Stimulated activated CD8-positive, alpha-beta memory T cell treated with anti-CD3 and anti-CD28 coated beads, Interleukin-7, amount 100 ng/mL, for 24 hours (primary cell): ENCODE results near the gene FBXL17.

Source experiments
- DNase-seq: peaks from one replicate; pipeline ENCODE4 v3.0.0-alpha.2; 2020; ENCODE audit warnings: low read depth

FBXL17 gene

DNA sequence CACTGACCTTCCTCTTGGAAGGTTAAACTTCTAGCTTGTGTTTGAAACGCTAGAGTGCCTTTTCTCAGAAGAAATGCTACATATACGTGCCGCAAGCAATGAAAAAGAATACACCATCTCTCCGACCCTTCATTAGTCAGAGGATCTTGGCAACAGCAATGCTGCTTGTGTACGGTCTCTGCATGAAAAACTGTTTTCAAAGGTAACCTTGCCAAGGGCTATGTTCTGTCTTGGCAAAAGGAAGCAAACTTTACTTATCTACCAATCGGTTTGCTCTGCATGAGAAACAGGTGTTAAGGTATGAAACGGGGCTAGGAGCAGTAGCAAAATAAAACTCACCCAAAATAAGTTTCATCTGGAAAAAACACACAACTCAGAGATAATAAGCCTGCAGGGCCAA is 297.8 kb downstream of the FBXL17 start:
- DNase-seq, result no peak

DNA sequence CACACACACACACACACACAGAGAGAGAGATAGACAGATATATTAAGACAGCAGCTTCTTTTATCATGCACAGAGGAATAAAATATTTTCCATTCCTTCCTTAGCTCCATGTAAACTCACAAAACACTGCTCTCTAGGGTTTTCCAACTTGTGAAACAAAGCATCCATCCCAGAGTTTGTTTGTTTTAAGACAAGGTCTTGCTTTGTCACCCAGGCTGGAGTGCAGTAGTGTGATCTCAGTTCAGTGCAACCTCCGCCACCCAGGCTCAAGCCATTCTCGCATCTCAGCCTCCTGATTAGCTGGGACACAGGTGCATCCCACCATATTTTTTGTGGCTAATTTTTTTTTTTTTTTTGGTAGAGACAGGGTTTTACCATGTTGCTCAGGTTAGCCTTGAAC is 298.7 kb downstream of the FBXL17 start:
- DNase-seq, result no peak

DNA sequence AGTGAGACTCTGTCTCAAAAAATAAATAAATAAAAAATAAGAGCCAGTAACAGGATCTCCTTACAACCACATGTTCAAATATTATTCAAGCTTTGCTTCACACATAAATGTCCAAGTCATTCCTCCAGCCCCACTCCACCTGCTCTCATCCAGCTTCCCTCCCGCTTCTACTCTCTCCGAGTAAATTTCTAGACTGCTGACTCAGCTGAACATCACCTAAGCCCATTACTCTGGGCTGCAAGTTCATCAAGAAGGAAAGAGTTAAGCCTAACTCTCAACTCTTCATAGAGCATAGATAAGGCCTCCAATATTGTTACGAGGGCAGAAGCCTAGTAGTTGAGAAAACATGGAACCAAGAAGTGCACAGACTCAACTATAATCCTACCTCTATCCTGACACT is 300.2 kb downstream of the FBXL17 start:
- DNase-seq, result no peak

DNA sequence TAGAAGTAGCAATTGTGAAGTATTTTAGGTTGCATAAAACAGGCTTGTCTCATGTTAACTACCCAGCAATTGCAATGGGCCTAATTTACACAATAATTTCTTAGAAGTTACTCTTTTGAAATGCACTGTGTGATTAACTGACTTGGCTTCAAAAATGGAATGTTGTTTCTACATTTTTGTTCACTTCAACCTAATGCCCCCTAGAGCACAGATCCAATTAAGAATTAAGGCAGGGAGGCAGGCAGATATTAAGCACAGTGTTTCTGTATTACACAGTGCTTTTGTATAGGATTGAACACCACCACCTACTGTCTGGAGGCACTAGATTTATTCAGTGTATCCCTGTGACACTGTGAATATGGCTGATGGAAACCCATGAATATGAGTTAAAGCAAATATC is 302.1 kb downstream of the FBXL17 start:
- no peak for DNase-seq

DNA sequence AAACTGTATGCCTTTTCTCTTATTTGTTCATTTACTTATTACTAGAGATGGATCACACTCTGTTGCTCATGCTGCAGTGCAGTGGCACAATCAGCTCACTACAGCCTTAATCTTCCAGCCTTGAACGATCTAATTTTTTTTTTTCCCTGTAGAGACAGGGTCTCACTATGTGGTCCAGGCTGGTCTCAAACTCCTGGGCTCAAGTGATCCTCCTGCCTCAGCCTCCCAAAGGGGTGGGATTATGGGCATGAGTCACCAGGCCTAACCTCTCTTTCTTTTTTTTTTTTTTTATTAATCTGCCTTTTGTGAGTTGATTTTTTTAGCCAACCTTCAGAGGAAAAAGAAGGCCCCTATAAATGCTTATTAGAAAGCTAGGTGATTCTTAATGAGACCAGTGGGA is 303.0 kb downstream of the FBXL17 start:
- no peak for DNase-seq

DNA sequence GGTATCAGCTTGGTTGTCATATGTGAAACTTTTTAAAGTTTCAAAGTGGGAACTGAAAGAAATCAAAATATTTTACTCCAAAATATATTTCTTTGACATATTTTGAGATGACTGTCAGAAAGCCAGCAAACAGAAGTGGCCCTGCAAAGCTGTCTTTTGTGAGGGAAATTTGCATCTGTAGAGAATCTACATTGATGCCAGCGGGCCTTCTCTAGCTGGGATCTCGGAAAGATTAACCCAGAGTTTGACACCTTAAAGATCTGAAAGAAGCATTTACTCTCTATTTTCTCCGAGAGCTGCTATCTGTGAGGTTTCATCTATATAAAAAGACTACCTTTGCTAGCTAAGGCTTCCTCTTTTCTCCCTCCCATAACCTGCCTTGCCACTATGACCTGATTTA is 303.6 kb downstream of the FBXL17 start:
- no peak for DNase-seq

DNA sequence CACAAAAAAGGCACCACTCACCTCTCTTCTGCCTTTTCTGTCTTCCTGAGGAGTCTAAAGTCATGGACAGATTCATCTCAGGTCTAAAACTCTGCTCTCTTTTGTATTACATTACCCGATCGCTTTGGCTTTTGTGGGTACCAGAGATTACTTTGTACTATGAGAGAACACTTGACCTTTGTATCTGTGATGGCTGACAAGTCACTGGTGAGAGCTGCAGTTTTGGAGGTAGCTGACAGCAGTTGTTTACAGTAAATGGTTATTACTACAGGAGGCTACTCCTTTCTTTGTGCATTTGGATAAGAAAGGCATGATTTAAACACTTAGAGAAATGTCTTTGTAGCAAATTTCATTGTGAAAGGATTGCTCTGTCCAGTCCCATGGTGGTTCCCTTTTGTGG is 307.3 kb downstream of the FBXL17 start:
- no peak for DNase-seq

DNA sequence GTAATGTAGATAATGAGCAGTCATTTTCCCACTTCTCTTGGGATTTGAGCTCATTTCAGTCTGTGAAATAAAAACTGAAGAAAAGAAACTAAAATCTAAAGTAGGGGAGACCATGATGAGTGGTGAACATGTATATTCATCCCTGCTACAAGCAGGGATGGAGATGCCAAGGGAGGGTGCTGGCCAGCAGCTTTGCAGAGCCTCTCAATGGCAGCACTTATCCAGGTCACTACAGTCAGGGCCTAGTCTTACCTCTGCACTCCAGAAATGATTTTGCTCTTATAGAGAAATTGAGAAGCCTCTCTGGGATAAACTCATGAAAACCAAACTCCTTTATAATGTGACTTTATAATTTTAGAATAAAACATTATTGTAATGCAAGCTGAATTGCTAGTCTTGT is 317.6 kb downstream of the FBXL17 start:
- DNase-seq, result no peak

DNA sequence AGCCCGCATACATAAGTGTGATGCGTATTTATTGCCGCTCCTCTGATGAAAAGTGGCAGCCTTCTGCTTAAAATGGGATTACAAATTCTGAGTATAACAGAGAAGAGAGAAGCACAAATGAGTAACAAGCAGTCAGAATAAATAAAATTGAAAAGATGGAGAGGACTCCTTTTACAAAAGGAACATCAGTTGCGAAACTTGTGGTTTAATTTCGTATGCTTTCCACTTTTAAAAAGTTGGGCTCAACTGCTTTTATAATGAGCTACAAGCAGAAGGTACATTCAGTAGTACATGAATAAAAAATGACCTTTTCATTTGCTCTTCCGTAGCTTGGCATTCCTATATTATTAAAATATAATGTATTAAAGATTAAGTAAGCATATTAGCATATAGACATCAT is 320.0 kb downstream of the FBXL17 start:
- DNase-seq, result no peak

DNA sequence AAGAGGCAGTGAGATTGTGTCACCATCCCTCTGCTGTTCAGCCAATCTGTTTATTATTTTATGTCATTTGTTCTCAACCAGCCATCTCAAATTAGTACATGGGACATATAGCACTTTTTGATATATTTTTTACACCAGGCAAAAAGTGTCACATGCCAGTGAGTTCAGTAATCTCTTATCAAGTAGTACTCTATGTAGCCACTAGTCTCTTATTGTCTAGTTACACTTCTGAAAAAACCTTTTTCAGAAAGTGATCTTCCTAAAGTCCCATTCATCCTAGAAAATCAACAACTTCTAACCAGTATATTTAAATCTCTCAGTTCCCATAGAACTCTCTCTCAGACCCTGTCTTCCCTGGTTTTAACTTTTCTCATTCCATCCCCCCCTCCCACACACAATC is 321.6 kb downstream of the FBXL17 start:
- no peak for DNase-seq

DNA sequence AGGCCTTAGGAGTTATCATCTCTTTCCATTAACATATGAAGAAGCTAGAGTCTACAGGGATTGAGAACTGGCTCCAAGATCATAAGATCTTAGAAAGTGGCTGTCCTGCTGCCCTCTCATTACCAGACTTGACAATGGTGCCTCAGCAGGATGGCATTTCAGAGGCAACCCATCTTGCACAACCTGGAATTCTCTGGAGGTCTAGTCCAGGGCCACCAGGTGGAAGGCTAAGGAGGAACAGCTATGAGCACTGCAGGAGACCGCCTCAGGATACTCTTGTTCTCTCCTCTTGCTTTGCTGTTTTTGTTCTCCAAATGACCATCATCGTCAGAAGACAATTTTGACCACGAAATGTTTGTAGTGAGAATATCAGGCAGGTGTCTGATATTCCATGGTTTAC is 322.6 kb downstream of the FBXL17 start:
- DNase-seq, result no peak

DNA sequence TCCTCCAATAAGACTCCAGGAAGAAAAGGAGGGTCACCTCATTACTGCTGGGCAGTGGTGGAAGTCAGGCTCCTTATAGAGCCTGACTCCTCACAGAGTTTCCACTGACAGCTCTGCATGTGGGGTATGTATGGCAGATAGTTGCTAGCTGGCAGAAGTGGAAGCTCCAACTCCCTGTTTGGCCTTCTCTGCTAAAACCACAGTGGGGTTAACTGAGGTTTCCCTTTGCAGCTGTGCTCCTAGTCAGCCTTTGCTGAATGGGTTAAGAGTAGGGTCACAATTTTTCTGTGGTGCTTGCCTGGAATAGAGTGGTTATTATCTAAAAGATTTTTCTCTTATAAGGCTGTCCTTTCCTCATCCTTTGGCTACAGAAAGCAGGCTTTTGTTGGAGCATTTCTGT is 327.5 kb downstream of the FBXL17 start:
- DNase-seq, result no peak

DNA sequence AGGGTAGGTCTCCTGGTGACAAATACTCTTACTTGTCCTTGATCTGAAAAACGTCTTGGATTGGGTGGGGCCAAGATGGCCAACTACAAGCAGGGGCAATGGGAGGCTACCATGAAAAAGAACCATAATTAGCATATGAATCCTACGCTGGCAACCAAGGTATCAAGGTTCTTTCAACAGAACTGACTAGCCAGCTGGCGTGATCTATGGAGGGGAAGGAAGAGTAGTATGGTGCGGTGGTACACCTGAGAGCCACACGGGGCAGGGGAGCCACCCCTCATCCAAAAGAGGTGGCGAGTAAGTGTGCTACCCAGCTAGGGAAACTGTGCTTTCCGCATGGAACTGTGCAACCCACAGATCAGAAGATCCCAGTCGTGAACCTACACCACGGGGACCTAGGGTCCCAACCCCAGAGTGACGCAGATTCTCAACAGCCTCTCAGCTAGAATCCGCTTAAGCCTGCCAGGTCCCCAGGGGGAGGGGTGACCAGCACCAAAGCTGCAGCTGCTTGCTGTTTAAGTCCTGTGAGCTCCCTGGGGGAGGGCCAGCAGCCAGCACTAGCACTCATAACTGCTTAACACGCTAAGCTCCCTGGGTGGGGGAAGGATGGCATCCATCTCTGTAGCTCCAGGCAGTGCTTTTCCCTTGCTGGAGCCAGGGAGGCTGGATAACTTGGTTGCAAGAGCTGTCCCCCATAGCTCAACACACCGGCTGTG is 334.8 kb downstream of the FBXL17 start:
- no peak for DNase-seq

DNA sequence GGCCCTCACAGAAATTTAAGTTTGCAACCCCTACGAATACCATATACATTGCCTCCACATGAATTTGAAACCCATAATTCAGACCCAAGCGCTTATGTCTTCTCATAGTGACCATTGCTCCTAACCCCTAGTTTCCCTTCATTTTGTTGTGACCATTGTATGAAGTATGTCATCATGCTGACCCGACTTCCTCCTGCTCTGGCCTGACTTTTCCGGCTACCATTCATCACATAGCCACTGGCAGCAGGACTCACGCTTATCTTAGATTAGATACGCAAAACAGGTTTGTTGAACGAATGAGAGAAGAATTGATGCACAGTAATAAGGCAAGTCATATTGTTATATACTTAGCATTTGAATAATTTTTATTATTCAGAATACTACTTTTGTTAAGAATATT is 345.4 kb downstream of the FBXL17 start:
- DNase-seq, result no peak

DNA sequence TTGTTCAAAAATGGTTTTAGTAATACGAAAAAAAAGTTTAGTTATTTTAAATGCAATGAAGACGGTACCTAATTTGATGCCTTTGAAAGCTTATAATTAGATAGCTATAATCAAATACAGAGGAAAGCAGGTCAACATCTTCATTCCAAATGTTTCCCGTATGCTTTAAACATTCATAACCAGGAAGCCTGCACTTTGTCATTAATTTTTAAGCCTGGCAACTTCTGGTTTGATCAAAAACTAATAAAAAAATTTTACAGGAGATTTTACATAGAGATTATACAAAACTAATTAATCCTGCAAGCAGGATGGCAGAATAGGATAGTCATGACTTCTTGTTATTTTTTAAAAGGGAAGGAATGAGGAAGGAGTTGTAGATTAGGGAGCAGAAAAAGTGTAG is 353.0 kb downstream of the FBXL17 start:
- DNase-seq, result no peak

DNA sequence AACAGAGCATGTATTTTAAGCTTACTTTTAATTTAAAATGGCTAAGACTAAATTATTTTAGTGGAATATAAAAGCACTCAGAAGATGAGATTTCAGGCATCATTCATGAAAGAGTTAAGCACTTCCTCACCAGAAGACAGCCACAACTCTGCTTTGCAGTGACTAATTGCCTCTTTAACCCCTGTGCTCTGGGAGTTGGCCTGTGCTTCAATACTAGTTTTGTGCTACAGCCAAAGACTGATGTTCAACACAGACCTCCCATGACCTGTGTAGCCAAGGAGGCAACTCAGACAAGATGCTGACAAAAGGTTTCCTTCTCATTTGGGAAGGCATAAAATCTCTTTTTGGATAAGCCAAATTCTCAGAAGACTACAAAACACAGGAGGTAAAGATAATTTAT is 353.5 kb downstream of the FBXL17 start:
- no peak for DNase-seq

DNA sequence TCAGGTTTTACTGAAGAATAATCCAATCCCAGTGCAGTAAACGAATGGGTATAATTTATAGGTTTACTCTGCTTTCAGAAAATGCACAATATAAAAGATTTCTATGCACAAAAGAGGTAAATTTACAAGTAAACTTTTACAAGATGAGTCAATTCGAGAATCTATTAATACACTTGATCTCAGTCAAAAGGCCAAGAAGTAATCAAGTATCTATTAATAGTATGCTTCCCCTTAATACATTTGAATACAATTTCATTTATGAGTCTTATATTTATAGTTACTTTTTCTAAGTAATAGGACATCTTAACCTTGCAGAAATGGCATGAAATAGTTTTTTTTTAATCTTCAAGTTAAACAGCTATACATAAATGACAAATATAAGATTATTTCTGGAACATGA is 355.9 kb downstream of the FBXL17 start:
- no peak for DNase-seq

DNA sequence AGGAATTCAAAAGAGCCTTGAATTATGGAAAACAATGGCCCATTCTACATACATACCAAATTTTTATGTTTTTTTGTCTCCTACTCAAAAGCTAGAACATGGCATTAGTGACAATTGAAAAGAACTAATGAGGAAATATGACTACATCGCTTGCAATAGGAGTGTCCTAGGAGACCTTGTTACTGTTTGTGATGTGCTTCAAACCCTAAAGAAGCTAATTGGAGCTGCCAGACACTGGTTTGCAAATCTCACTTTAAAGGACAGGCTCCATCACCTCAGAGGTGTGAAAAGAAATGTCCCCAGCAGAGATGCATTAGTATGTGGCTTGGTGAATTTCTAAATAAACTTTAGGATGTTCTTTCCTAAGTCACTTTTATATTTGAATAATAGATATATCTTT is 356.9 kb downstream of the FBXL17 start:
- no peak for DNase-seq

DNA sequence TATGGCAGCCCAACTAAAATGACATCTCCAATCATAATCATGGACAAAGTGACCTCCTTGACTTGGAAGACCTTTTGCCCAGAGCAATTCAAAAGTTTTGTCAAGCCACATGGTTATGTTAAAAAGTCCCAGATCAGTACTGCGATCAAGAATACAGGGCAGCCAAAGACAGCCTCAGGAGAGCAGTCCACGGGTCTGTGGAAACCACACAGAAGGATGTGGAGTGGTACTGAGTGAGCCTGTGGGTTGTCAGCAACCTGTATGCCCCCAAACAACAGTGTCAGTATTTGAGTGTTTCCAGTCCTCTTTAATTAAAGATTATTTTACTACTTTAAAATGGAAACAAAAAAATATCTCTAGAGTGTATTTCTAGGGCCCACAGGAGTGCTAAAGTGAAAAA is 365.8 kb downstream of the FBXL17 start:
- DNase-seq, result no peak

DNA sequence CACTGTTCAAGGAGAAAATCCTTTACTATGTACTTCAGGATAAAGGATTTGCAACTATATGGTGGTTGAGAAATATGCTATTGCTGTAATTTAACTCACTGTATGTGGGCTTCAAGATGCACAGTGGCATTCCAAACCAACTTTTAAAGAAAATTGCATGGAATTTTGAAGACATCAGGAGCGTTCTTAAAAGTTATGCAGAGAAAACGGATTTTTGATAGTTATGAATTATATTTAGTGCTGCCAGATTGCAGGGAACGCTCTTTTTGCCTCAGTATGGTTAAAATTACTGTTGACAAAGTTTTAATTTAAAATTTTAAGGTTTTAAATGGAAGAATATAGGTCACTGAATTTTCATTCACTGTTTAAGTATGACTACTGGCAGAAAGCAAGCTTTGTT is 375.1 kb downstream of the FBXL17 start:
- DNase-seq, result no peak

DNA sequence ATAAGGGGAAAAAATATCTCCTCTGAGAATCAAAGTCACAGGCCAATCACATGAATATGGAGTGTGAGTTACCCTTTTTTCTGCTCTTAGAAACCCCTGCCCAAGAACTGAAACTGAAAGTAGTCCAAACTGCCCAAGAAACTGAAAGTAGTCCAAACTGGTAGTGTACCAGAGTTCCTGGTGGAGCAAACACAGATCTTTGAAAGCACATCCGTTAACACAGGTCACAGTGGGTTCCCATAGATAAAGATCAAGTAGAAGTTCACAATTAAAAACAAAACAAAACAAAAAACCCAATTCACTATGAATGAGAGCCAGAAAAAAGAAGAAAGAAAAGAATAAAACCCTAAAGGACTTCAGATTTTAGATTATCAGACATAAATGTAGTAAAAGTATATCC is 378.7 kb downstream of the FBXL17 start:
- DNase-seq, result no peak

DNA sequence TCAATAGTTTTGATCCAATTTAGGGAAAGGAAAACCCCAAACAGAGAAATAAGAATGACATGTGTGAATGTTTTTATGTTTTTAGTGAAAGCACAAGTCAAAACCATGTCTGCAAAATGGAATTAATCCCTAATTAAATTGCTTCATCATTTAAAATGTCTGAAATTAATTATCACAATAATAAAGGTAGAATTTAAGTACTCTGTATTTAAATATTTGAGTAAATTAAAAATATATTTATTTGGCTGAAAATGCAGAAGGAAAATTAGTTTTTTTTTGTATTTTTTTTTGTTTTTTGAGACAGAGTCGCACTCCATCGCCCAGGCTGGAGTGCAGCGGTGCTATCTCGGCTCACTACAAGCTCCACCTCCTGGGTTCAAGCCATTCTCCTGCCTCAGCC is 380.7 kb downstream of the FBXL17 start:
- DNase-seq, result no peak

DNA sequence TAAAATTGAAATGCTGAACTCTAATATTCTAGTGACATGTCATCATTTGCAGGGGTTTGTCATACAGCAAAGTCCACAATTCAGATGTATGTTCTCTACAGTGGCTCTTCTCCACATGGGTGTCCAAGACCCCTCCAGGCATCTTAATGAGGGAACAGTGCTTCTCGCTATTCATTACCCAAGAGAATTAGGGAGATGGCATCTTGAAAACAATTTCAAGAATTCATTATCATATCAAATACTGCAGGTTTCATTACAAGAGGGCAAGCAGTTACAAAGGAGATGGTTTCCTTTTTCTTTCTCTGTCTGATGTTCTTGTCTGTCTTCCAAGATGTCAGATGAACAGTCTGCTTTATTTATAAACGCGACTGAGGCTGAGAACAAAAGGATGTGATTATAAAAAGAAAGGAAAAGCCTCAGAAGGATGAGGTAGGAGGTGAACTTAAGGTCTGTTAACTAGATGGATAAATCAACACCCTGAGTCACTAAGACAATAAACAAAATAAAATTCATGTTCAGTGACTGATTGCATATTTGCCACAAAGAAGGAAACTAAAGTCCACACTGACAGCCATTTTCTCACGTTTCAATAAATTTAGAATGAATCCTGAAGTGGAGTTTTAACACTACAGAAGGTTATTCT is 384.4 kb downstream of the FBXL17 start:
- no peak for DNase-seq

DNA sequence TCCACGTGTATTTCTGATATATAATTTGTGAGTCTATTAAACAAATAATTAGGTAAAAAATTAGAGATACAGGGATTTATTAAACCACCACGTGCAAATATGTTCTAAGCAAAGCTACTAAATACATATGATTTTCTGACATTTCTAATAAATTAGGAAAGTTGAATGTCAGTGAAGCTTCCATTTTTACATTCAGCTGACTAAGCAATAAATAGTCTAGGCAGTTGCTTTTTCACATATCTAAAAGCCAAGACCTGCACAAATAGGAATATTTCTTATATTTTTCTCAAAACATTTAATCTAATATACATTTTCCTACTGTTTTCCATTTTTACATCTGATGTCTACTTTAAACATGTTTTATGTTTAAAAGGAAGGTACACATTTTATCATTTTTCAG is 388.6 kb downstream of the FBXL17 start:
- no peak for DNase-seq
